Uterus (tissue), 4 donors: Measurements from ENCODE around the gene TCEA2. TPM values are rescaled to one million over a fixed set of nuclear protein-coding genes. Genes with fewer than 3 reads are reported as not detected.

ENCODE experiments used
- DNase-seq, 2 donors: peaks; one replicate each; pipeline ENCODE4 v3.0.0-alpha.2; 2019 to 2020
- H3K27ac ChIP-seq, 2 donors: fragments of 200-600 bp; sonication (generic); 1 replicate in 1 of 2; 2 replicates in 1 of 2; pipeline ENCODE4 v1.5.1; 2016 to 2018
- H3K27me3 ChIP-seq, 2 donors: fragments of 200-600 bp; sonication (generic); one replicate each; pipeline ENCODE4 v1.5.1; 2018 to 2019; ENCODE audit warnings: control low read depth in 1 of 2
- H3K36me3 ChIP-seq, 2 donors: fragments of 200-600 bp; sonication (generic); one replicate each; pipeline ENCODE4 v1.5.1; 2019; ENCODE audit warnings: control low read depth in 1 of 2
- H3K4me1 ChIP-seq, 2 donors: fragments of 200-600 bp; sonication (generic); one replicate each; pipeline ENCODE4 v1.5.1; 2018 to 2019; ENCODE audit warnings: control low read depth in 1 of 2
- H3K4me3 ChIP-seq, 2 donors: fragments of 200-600 bp; sonication (generic); 1 replicate in 1 of 2; 2 replicates in 1 of 2; pipeline ENCODE4 v1.5.1; 2018 to 2019; ENCODE audit warnings: mild to moderate bottlenecking in 1 of 2
- H3K9me3 ChIP-seq, 2 donors: fragments of 200-600 bp; sonication (generic); one replicate each; pipeline ENCODE4 v1.5.1; 2019; ENCODE audit warnings: control low read depth in 1 of 2
- POLR2A ChIP-seq, 2 donors: fragments of 450-650 bp; IDR thresholded peaks; one replicate each; pipeline ENCODE4 v1.6.1; 2016; ENCODE audit warnings: antibody characterized with exemption in 2 of 2, mild to moderate bottlenecking in 1 of 2, moderate library complexity in 1 of 2
- intact Hi-C: fragments of 100-400 bp; cut with DNase I; formaldehyde crosslinking; loops from one replicate; pipeline ENCODE4 v1.15.1; 2023; ENCODE audit warnings: low total_unique reads
- total RNA-seq, 4 donors: library from RNA; depleted of rRNA in 3 of 4; stranded (reverse); fragments of >200 nt in 3 of 4; gene quantifications; one replicate each; pipeline versions ENCODE4 v1.1.0 to v1.2.4, GENCODE V29; 2014 to 2023
- TF ChIP-seq, protein P1 (sequence below), 4 experiments: fragments of 200-600 bp in 2 of 4; fragments of 450-650 bp in 2 of 4; sonication (generic) in 2 of 4; IDR thresholded peaks; one replicate each; pipeline ENCODE4 v1.5.1; 2016 to 2019; ENCODE audit warnings: antibody characterized with exemption in 4 of 4, mild to moderate bottlenecking in 2 of 4, moderate library complexity in 1 of 4
- donor health status: DM: yes; HTN: yes; CAD: no.

The TCEA2 gene
- total RNA-seq, 4 donors from 2014 or later: 21.5 to 75.4 (median 27.2) TPM

DNA sequence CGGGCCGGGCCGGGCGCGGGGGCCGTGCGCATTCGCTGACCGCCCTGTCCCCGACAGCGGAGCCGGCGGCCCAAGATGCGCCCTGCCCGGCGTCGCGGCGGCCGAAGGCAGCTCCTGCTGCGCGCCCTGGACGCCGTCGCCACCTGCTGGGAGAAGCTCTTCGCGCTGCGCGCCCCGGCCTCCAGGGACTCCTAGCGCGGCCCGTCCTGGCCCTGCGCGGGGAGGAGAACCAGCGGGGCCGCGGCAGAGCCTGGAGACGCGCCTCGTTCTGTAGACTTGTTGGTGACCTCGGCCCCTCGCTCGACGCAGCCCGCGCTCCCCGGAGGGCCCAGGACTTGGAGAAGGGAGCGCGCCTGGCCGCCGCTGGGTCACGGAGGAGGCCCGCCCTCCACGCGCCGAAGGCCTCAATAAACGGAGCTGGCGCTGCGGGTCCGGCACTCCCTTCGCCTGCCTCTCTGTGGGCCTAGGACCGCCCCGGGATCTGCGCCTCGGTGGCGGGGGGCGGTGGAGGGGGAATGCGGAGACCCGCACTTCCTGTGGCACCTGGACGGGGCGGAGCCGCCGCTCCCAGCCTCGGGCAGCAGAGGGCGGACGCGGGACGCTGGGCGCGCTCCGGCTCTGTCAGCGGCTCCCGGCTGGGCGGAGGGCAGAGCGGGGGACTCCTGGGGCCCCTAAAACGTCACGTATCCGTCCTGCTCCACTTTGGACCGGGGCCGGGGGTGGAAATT lies 24.3 kb upstream of the TCEA2 start:
- H3K27ac ChIP-seq: peak overlapping the region in 1 of 2 donors; percentile 21
- H3K9me3 ChIP-seq: no peaks in the 10 kb centered on the region
- H3K27me3 ChIP-seq: peaks cover 0 to 42% of the 10 kb centered on the region in 2 donors
- DNase-seq: peak; percentile 62 to 76
- intact Hi-C loops: no loop called here
- peak overlapping the region; percentile 20 to 23 for H3K4me3 ChIP-seq
- no peaks in the 10 kb centered on the region for H3K36me3 ChIP-seq
- H3K4me1 ChIP-seq: peaks cover 0 to 22% of the 10 kb centered on the region in 2 donors
- TF ChIP-seq, protein P1, sequence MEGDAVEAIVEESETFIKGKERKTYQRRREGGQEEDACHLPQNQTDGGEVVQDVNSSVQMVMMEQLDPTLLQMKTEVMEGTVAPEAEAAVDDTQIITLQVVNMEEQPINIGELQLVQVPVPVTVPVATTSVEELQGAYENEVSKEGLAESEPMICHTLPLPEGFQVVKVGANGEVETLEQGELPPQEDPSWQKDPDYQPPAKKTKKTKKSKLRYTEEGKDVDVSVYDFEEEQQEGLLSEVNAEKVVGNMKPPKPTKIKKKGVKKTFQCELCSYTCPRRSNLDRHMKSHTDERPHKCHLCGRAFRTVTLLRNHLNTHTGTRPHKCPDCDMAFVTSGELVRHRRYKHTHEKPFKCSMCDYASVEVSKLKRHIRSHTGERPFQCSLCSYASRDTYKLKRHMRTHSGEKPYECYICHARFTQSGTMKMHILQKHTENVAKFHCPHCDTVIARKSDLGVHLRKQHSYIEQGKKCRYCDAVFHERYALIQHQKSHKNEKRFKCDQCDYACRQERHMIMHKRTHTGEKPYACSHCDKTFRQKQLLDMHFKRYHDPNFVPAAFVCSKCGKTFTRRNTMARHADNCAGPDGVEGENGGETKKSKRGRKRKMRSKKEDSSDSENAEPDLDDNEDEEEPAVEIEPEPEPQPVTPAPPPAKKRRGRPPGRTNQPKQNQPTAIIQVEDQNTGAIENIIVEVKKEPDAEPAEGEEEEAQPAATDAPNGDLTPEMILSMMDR (IDR thresholded peaks at IDR 0.05): peak; percentile 60 to 74 (median 65)
- peak in 1 of 2 donors; percentile 11 for TF ChIP-seq POLR2A (IDR thresholded peaks at IDR 0.05)

DNA sequence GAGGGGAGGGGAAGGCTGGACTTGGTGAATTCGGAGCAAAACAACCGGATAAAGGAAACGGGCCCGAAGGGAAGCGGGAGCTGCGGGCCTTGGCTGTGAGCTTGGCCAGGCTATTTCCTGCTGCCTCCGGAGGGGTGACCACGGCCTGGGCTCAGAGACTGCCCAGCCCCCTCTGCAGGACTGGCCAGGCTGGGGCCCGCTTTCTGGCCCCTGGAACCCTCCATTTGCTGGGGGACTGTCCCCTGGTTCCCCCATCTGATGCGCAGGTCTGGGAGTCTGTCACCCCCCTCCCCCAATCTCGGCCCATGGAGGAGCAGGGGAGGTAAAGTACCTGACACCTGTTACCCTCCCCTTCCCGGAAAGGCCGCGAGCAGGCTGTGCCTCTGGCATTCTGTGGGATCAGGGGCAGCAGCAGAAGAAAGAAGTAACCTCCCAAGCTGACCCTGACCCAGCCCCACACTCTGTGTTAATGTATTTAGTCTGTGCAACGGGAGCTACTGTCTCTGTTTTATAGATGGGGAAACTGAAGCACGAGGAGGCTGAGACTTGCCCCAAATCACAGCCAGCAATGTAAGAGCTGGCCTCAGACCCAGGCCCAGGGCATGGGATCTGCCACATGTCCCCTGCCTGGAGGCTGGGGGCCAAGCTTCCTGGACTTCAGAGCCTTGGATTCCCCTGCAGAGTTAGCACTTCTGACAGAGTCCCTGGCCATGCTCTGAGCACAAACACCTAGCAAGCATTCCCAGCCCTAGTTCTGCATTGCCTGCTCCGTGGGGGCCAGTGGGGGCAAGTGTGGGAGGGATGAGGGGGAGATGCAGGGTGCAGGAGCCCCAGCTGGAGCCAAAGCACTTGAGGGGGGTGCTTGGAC lies 23.5 kb upstream of the TCEA2 start:
- TF ChIP-seq, protein P1 (IDR thresholded peaks at IDR 0.05): no peak
- no peaks in the 10 kb centered on the region for H3K36me3 ChIP-seq
- H3K4me3 ChIP-seq: peak overlapping the region in 1 of 2 donors; percentile 20
- peaks cover 0 to 22% of the 10 kb centered on the region in 2 donors for H3K4me1 ChIP-seq
- peaks cover 0 to 42% of the 10 kb centered on the region in 2 donors for H3K27me3 ChIP-seq
- H3K9me3 ChIP-seq: no peaks in the 10 kb centered on the region
- DNase-seq: no peak
- H3K27ac ChIP-seq: no peak overlapping the region
- intact Hi-C loops: no loop called here

DNA sequence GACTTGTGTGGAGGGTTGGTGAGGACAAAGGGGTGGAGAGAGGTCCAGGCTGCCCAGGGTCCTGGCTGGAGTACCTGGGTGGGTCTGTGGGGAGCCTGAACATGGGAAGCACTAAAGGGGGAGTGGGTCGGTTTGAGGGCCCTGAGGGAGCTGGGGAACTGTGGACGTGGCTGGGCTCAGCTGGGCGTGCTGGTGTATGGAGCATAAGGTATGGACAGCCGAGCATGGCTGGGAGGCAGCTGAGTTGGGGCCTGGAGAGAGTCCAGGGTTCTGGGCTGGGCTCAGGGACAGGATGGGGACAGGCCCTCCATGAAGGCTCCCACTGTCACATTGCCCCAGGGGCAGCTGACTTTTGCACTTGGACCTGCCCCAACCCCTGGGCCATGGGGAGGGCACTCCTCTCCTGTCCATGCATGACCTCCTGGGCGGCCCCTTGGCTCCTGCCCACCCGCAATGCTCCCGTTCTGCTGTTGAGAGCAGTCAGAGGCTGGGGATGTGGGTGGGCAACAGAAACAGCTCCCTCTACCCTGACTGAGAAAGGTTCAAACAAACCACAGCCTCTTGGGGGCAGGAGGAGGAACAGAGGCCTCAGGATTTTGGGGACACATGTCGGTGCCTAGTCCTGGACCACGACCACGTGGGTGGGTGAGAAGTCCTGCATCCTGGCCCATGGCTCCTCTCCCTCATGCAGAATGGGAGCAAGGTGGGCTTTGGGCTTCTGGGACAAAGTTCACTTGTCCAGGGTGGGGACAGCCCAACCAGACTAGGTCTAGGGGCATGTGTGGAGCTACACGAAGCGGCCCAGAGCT lies 22.6 kb upstream of the TCEA2 start:
- intact Hi-C loops: no loop called here
- Histone ChIP-seq H3K4me1 (peaks cover 0 to 22% of the 10 kb centered on the region in 2 donors), H3K27me3 (peaks cover 0 to 42% of the 10 kb centered on the region in 2 donors), H3K36me3 (no peaks in the 10 kb centered on the region), H3K9me3 (no peaks in the 10 kb centered on the region), H3K27ac (no peak overlapping the region), H3K4me3 (no peak overlapping the region)
- no peak for DNase-seq
- TF ChIP-seq POLR2A (IDR thresholded peaks at IDR 0.05): no peak
- TF ChIP-seq, protein P1 (IDR thresholded peaks at IDR 0.05): no peak

DNA sequence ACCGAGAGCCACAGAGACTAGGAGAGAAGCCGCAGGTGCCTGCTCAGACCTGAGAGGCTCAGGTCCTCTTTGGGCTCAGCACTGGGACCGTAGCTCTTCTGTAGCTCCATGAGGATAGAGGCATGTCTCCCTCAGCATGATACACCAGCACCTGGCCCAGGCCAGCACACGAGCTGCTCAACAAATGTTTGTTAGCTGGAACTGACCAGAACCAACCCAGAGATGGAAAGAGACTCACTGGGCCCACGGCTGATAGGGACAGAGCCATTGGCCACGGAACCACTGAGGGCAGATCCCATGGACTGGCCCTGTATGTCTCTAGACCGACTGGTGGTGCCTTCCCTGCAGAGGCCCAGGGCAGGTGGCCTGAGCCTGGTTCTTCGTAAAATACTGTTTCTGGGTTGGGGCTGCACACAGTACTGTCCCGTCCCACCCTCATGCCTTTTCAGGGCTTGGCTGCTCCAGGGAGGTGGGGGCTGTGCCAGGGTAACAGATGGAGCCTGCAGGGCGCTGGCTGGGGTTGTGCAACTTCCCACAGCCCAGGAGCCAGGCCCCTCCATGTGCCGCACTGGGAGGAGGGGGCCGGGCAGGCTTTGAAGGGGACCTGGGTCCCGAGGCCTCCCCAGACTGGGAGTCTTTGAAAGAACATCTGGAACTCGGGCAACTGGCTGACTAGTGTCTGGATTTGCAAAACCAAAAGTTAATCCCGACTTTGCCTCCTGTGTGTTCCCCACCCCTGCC lies 21.8 kb upstream of the TCEA2 start:
- H3K27me3 ChIP-seq: peaks cover 0 to 42% of the 10 kb centered on the region in 2 donors

More for the DNA sequence above, 21.8 kb upstream of the TCEA2 start:
- DNase-seq: no peak
- H3K36me3 ChIP-seq: no peaks in the 10 kb centered on the region
- no peak for TF ChIP-seq POLR2A (IDR thresholded peaks at IDR 0.05)
- TF ChIP-seq, protein P1 (IDR thresholded peaks at IDR 0.05): no peak
- H3K27ac ChIP-seq: peak overlapping the region; percentile 35 to 61
- intact Hi-C loops: no loop called here
- no peak overlapping the region for H3K4me3 ChIP-seq
- peaks cover 0 to 22% of the 10 kb centered on the region in 2 donors for H3K4me1 ChIP-seq
- H3K9me3 ChIP-seq: no peaks in the 10 kb centered on the region
